Smooth muscle cell (in vitro differentiated cells): ENCODE data around the gene RABGAP1L. TPM values are rescaled to one million over a fixed set of nuclear protein-coding genes. Genes with fewer than 3 reads are reported as not detected.
"Not testable (repeated sequence)": the region's sequence is repeated elsewhere in the genome, so short reads cannot be mapped to it uniquely, and the experiment has no call there.

ENCODE experiments used
- DNase-seq: peaks from one replicate; lab custom pipeline; 2025; ENCODE audit not compliant: unreplicated experiment; lab: John Stamatoyannopoulos, UW
- H2AFZ ChIP-seq: fragments of 200-600 bp; sonication (generic); 2 replicates; pipeline ENCODE4 v1.6.0; 2016; ENCODE audit warnings: antibody characterized with exemption, low read depth, mild to moderate bottlenecking
- H3F3A ChIP-seq: fragments of 200-600 bp; sonication (generic); 2 replicates; pipeline ENCODE4 v1.6.0; 2017; ENCODE audit warnings: antibody characterized with exemption, low read depth
- H3K27ac ChIP-seq: fragments of 200-600 bp; sonication (generic); 2 replicates; pipeline ENCODE4 v1.5.1; 2016; ENCODE audit warnings: low read depth, mild to moderate bottlenecking
- H3K27me3 ChIP-seq: fragments of 200-600 bp; sonication (generic); 2 replicates; pipeline ENCODE4 v1.6.1; 2016; ENCODE audit warnings: low read depth, mild to moderate bottlenecking
- H3K36me3 ChIP-seq: fragments of 200-600 bp; sonication (generic); 2 replicates; pipeline ENCODE4 v1.5.1; 2016; ENCODE audit warnings: low read depth
- H3K4me1 ChIP-seq: fragments of 200-600 bp; sonication (generic); 2 replicates; pipeline ENCODE4 v1.5.1; 2016; ENCODE audit warnings: low read depth
- H3K4me2 ChIP-seq: fragments of 200-600 bp; sonication (generic); 2 replicates; pipeline ENCODE4 v1.6.0; 2016; ENCODE audit warnings: mild to moderate bottlenecking
- H3K4me3 ChIP-seq: fragments of 200-600 bp; sonication (generic); 2 replicates; pipeline ENCODE4 v1.5.1; 2016; ENCODE audit warnings: mild to moderate bottlenecking
- H3K79me2 ChIP-seq: fragments of 200-600 bp; sonication (generic); 2 replicates; pipeline ENCODE4 v1.6.0; 2016; ENCODE audit warnings: low read depth, mild to moderate bottlenecking
- H3K9ac ChIP-seq: fragments of 200-600 bp; sonication (generic); 2 replicates; pipeline ENCODE4 v1.6.0; 2016; ENCODE audit warnings: low read depth
- H3K9me3 ChIP-seq: fragments of 200-600 bp; sonication (generic); replicated peaks from 2 replicates; pipeline ENCODE4 v1.5.1; 2016; ENCODE audit warnings: low read depth
- H4K20me1 ChIP-seq: fragments of 200-600 bp; sonication (generic); 2 replicates; pipeline ENCODE4 v1.6.0; 2016; ENCODE audit warnings: low read depth
- CTCF ChIP-seq: fragments of 200-600 bp; sonication (generic); IDR thresholded peaks from 2 replicates; pipeline ENCODE4 v1.5.1; 2017; ENCODE audit warnings: borderline replicate concordance, mild to moderate bottlenecking, antibody characterized with exemption; ENCODE audit not compliant: insufficient read depth, poor library complexity, severe bottlenecking
- WGBS: methylation state at CpG from one replicate; pipeline ENCODE4 v1.1.7; 2016; ENCODE audit warnings: low lambda C conversion rate; 5-methylcytosine and 5-hydroxymethylcytosine counted together
- polyA plus RNA-seq: library from polyadenylated mRNA; unstranded; fragments of >200 nt; fragmentation: Nextera tagmentation; extraction: Ambion mirVana; gene quantifications from 2 replicates; pipeline ENCODE4 v1.2.1, GENCODE V29; 2016
- total RNA-seq: library from RNA; depleted of rRNA; stranded (reverse); fragments of >200 nt; gene quantifications from 2 replicates; pipeline ENCODE4 v1.2.3, GENCODE V29; 2014

The RABGAP1L gene
- total and polyA plus RNA-seq, 2 experiments from 2014 or later: 4.8 to 24.7 TPM

- no peaks in the 10 kb centered on the region for H3K27me3 ChIP-seq
- H3K4me1 ChIP-seq: no peaks in the 10 kb centered on the region
- no peak for TF ChIP-seq CTCF
- no peaks in the 10 kb centered on the region for H3F3A ChIP-seq
- H3K9me3 ChIP-seq: no peaks in the 10 kb centered on the region
- H3K4me2 ChIP-seq: no peak overlapping the region
- no peak overlapping the region for H3K4me3 ChIP-seq
- no peak for DNase-seq
- no peak overlapping the region for H2AFZ ChIP-seq
- 96% methylated on average over 1 of the region's 1 CpG for WGBS
- no peaks in the 10 kb centered on the region for H4K20me1 ChIP-seq
- H3K79me2 ChIP-seq: no peaks in the 10 kb centered on the region
- H3K9ac ChIP-seq: no peak overlapping the region
- no peaks in the 10 kb centered on the region for H3K36me3 ChIP-seq
- no peak overlapping the region for H3K27ac ChIP-seq
Observed at GRCh38 chr1:174704300-174704699, 545.0 kb downstream of the RABGAP1L start.

- no peak for TF ChIP-seq CTCF
- DNase-seq: no peak
- H3K9ac ChIP-seq: no peak overlapping the region
Observed at GRCh38 chr1:174710868-174711845, 551.8 kb downstream of the RABGAP1L start.

GRCh38 chr1:174711848-174712247, 552.5 kb downstream of the RABGAP1L start:
- H3K4me2 ChIP-seq, H3K79me2 ChIP-seq, H3K4me1 ChIP-seq, H3K9me3 ChIP-seq, H3F3A ChIP-seq, H3K9ac ChIP-seq, H3K36me3 ChIP-seq, H3K4me3 ChIP-seq, H4K20me1 ChIP-seq, DNase-seq, H2AFZ ChIP-seq, H3K27ac ChIP-seq, H3K27me3 ChIP-seq: not testable (repeated sequence)
- 95% methylated on average over 8 of the region's 8 CpGs for WGBS

More at GRCh38 chr1:174710868-174711845, 551.8 kb downstream of the RABGAP1L start:
- Histone ChIP-seq H3K79me2 (no peaks in the 10 kb centered on the region), H3K27ac (no peak overlapping the region), H3K4me2 (no peak overlapping the region), H3K9me3 (no peaks in the 10 kb centered on the region), H3F3A (no peaks in the 10 kb centered on the region), H3K4me1 (no peaks in the 10 kb centered on the region), H3K36me3 (no peaks in the 10 kb centered on the region), H4K20me1 (no peaks in the 10 kb centered on the region), H2AFZ (no peak overlapping the region), H3K4me3 (no peak overlapping the region), H3K27me3 (no peaks in the 10 kb centered on the region)
- 97% methylated on average over 50 of the region's 50 CpGs for WGBS

- H3K36me3 ChIP-seq: no peaks in the 10 kb centered on the region
- H3K27me3 ChIP-seq: no peaks in the 10 kb centered on the region
- H3F3A ChIP-seq: no peaks in the 10 kb centered on the region
- no peaks in the 10 kb centered on the region for H3K9me3 ChIP-seq
- no peak overlapping the region for H2AFZ ChIP-seq
- no peak for TF ChIP-seq CTCF
- no peak overlapping the region for H3K9ac ChIP-seq
- 96% methylated on average over 8 of the region's 8 CpGs for WGBS
- no peaks in the 10 kb centered on the region for H4K20me1 ChIP-seq
- no peak overlapping the region for H3K27ac ChIP-seq
- no peak for DNase-seq
- H3K79me2 ChIP-seq: no peaks in the 10 kb centered on the region
- no peak overlapping the region for H3K4me2 ChIP-seq
- H3K4me1 ChIP-seq: no peaks in the 10 kb centered on the region
- H3K4me3 ChIP-seq: no peak overlapping the region
Observed at GRCh38 chr1:174712541-174712940, 553.2 kb downstream of the RABGAP1L start.
